GM12872 (cell line): ENCODE measurements around the gene BYSL.
A peak's percentile ranks its signal among the peaks of the same experiment; 100 is the strongest.

ENCODE experiments used
- CTCF ChIP-seq: IDR thresholded peaks from 3 replicates; pipeline ENCODE4 v1.5.1; 2011; ENCODE audit warnings: low read depth, mild to moderate bottlenecking, low read length, moderate library complexity; ENCODE audit not compliant: insufficient read depth

BYSL gene

GRCh38 chr6:41920921-41921711 is at the start of gene BYSL, which contains the start of gene MED20:
TSS of gene BYSL (plus strand) at chr6:41921499. CDS start at chr6:41921563, 64 bp downstream.
TSS of gene MED20 (minus strand) at chr6:41921139. CDS start at chr6:41921018, 121 bp downstream.
- peak; percentile 95 for TF ChIP-seq CTCF

GRCh38 chr6:41871691-41872090 is 49.6 kb upstream of the BYSL start:
- TF ChIP-seq CTCF, result no peak

GRCh38 chr6:41872147-41872546 is 49.2 kb upstream of the BYSL start:
- no peak for TF ChIP-seq CTCF

- TF ChIP-seq CTCF, result no peak
Measured at GRCh38 chr6:41874741-41875140, 46.6 kb upstream of the BYSL start.

- TF ChIP-seq CTCF, result no peak
Measured at GRCh38 chr6:41877051-41877680, 44.1 kb upstream of the BYSL start.

- no peak for TF ChIP-seq CTCF
Measured at GRCh38 chr6:41878246-41878645, 43.1 kb upstream of the BYSL start.

- TF ChIP-seq CTCF, result no peak
Measured at GRCh38 chr6:41878961-41879405, 42.3 kb upstream of the BYSL start.
